KMS-11 (cell line): ENCODE measurements around the gene STARD9.
"Not testable (repeated sequence)": the region's sequence is repeated elsewhere in the genome, so short reads cannot be mapped to it uniquely, and the experiment has no call there.

Source experiments
- H2AFZ ChIP-seq: fragments of 200-600 bp; sonication (generic); 2 replicates; pipeline ENCODE4 v1.6.1; 2016; ENCODE audit warnings: antibody characterized with exemption, mixed run types, low read depth
- H3K27ac ChIP-seq: fragments of 200-600 bp; sonication (generic); 2 replicates; pipeline ENCODE4 v1.6.1; 2016; ENCODE audit warnings: mild to moderate bottlenecking, mixed run types
- H3K27me3 ChIP-seq: fragments of 200-600 bp; sonication (generic); 2 replicates; pipeline ENCODE4 v1.6.1; 2017; ENCODE audit warnings: mild to moderate bottlenecking, low read depth, mixed run types, moderate library complexity; ENCODE audit not compliant: insufficient read depth
- H3K36me3 ChIP-seq: fragments of 200-600 bp; sonication (generic); 2 replicates; pipeline ENCODE4 v1.6.1; 2017; ENCODE audit warnings: mild to moderate bottlenecking, mixed run types; ENCODE audit not compliant: insufficient read depth
- H3K4me1 ChIP-seq: fragments of 200-600 bp; sonication (generic); 2 replicates; pipeline ENCODE4 v1.6.1; 2016; ENCODE audit warnings: mild to moderate bottlenecking, low read depth, mixed run types; ENCODE audit not compliant: poor library complexity, severe bottlenecking
- H3K4me2 ChIP-seq: fragments of 200-600 bp; sonication (generic); 2 replicates; pipeline ENCODE4 v1.7.0; 2016; ENCODE audit warnings: mild to moderate bottlenecking, mixed run types
- H3K4me3 ChIP-seq: fragments of 200-600 bp; sonication (generic); IDR thresholded peaks from 2 replicates; pipeline ENCODE4 v1.6.1; 2017; ENCODE audit warnings: low read depth, low read length, mixed read lengths; ENCODE audit not compliant: insufficient read depth
- H3K79me2 ChIP-seq: fragments of 200-600 bp; sonication (generic); 2 replicates; pipeline ENCODE4 v1.6.1; 2016; ENCODE audit warnings: low read depth, mixed run types; ENCODE audit not compliant: insufficient read depth
- H3K9ac ChIP-seq: fragments of 200-600 bp; sonication (generic); 2 replicates; pipeline ENCODE4 v1.6.1; 2016; ENCODE audit warnings: mild to moderate bottlenecking, mixed run types
- H4K20me1 ChIP-seq: fragments of 200-600 bp; sonication (generic); 2 replicates; pipeline ENCODE4 v1.6.1; 2016; ENCODE audit warnings: mild to moderate bottlenecking, mixed run types; ENCODE audit not compliant: insufficient read depth
- CTCF ChIP-seq: fragments of 200-600 bp; sonication (generic); conservative IDR thresholded peaks from 2 replicates; pipeline ENCODE4 v1.6.1; 2017; ENCODE audit warnings: low read depth, mild to moderate bottlenecking, antibody characterized with exemption, low read length, moderate library complexity, mixed read lengths

Gene STARD9

GRCh38 chr15:42760759-42761158 is 185.4 kb downstream of the STARD9 start:
- Histone ChIP-seq H3K4me1 (no peaks in the 10 kb centered on the region), H3K27me3 (no peaks in the 10 kb centered on the region), H4K20me1 (no peaks in the 10 kb centered on the region), H3K9ac (no peak overlapping the region), H3K27ac (no peak overlapping the region), H3K79me2 (no peaks in the 10 kb centered on the region), H3K4me2 (no peak overlapping the region), H3K36me3 (no peaks in the 10 kb centered on the region), H3K4me3 (no peak overlapping the region), H2AFZ (no peak overlapping the region)
- no peak for TF ChIP-seq CTCF

- H4K20me1 ChIP-seq, H2AFZ ChIP-seq, H3K27ac ChIP-seq, H3K4me3 ChIP-seq, H3K27me3 ChIP-seq, H3K36me3 ChIP-seq, H3K9ac ChIP-seq, H3K4me1 ChIP-seq, H3K79me2 ChIP-seq, H3K4me2 ChIP-seq: not testable (repeated sequence)
Measured at GRCh38 chr15:42761813-42762212, 186.4 kb downstream of the STARD9 start.

- not testable (repeated sequence) for H3K9ac ChIP-seq, H3K79me2 ChIP-seq, H3K27me3 ChIP-seq, H3K4me2 ChIP-seq, H3K27ac ChIP-seq, H3K4me1 ChIP-seq, H4K20me1 ChIP-seq, H2AFZ ChIP-seq, H3K36me3 ChIP-seq, H3K4me3 ChIP-seq
Measured at GRCh38 chr15:42764154-42764731, 188.8 kb downstream of the STARD9 start.

GRCh38 chr15:42766109-42766508 is 190.7 kb downstream of the STARD9 start:
- not testable (repeated sequence) for H3K36me3 ChIP-seq, H3K4me1 ChIP-seq, H3K4me2 ChIP-seq, H3K4me3 ChIP-seq, H3K27ac ChIP-seq, H3K27me3 ChIP-seq, H3K9ac ChIP-seq, H2AFZ ChIP-seq, H4K20me1 ChIP-seq, H3K79me2 ChIP-seq
